ENCODE results near the gene ARHGAP40. TPM values are rescaled to one million over a fixed set of nuclear protein-coding genes. Genes with fewer than 3 reads are reported as not detected.

ARHGAP40 gene
- total RNA-seq, 1 experiment from 2014 or later: 0.18 TPM

- H3K27me3 ChIP-seq (ENCODE audit: control insufficient read depth, insufficient read depth, low read length): peaks cover 2% of the 10 kb centered on the region; the same call in 1 of the 2 replicates
- no peaks in the 10 kb centered on the region for H3K36me3 ChIP-seq (ENCODE audit: control insufficient read depth, insufficient read depth, low read length)
- intact Hi-C loops (cut with micrococcal nuclease; ENCODE audit: unreplicated experiment) (no loop called here), in situ Hi-C loops (cut with HindIII; ENCODE audit: low pct_unique_long_range_greater_than_20kb, low sequenced_read_pairs) (no loop called here)
- POLR2A ChIA-PET: no interaction called here
- H3K9me3 ChIP-seq (ENCODE audit: control insufficient read depth, insufficient read depth, low read depth, low read length): no peaks in the 10 kb centered on the region
- no TSS peak for BruUV-seq (replicated peaks)
- H3K4me1 ChIP-seq (ENCODE audit: control insufficient read depth, insufficient read depth, low read length): no peaks in the 10 kb centered on the region; the same call in 1 of the 2 replicates
- CTCF ChIA-PET: no interaction called here
- no peak overlapping the region for H3K27ac ChIP-seq (ENCODE audit: low read length)
- ATAC-seq (peak; percentile 69), DNase-seq (ENCODE audit: low read depth, low spot score) (no peak)
- TF ChIP-seq SIN3A (IDR thresholded peaks at IDR 0.05; ENCODE audit: borderline replicate concordance, insufficient read depth, low read depth, low read length): no peak
- no peak overlapping the region for H3K4me3 ChIP-seq (ENCODE audit: low read depth in 2 of 2, low read length in 2 of 2)
Measured at GRCh38 chr20:38617011-38617829, 15.6 kb downstream of the ARHGAP40 start.

GRCh38 chr20:38617830-38618196 lies 16.2 kb downstream of the ARHGAP40 start:
- intact Hi-C loops (cut with micrococcal nuclease; ENCODE audit: unreplicated experiment): no loop called here
- Histone ChIP-seq H3K36me3 (ENCODE audit: control insufficient read depth, insufficient read depth, low read length) (no peaks in the 10 kb centered on the region), H3K4me3 (ENCODE audit: low read depth in 2 of 2, low read length in 2 of 2) (no peak overlapping the region), H3K27me3 (ENCODE audit: control insufficient read depth, insufficient read depth, low read length) (peaks cover 2% of the 10 kb centered on the region; the same call in 1 of the 2 replicates), H3K4me1 (ENCODE audit: control insufficient read depth, insufficient read depth, low read length) (no peaks in the 10 kb centered on the region; the same call in 1 of the 2 replicates), H3K27ac (ENCODE audit: low read length) (no peak overlapping the region), H3K9me3 (ENCODE audit: control insufficient read depth, insufficient read depth, low read depth, low read length) (no peaks in the 10 kb centered on the region)
- TF ChIP-seq CTCF (IDR thresholded peaks at IDR 0.05) (no peak), SIN3A (IDR thresholded peaks at IDR 0.05; ENCODE audit: borderline replicate concordance, insufficient read depth, low read depth, low read length) (no peak), POLR2AphosphoS5 (IDR thresholded peaks at IDR 0.05; ENCODE audit: low read depth, low read length) (no peak), REST (IDR thresholded peaks at IDR 0.05; ENCODE audit: insufficient read depth in 1 of 2, low read depth in 2 of 2, low read length in 1 of 2) (no peak), TCF7L2 (IDR thresholded peaks at IDR 0.05; ENCODE audit: low read depth, low read length) (no peak)
- POLR2A ChIA-PET: no interaction called here
- DNase-seq (ENCODE audit: low read depth, low spot score) (no peak), ATAC-seq (no peak)
- in situ Hi-C loops (cut with HindIII; ENCODE audit: low pct_unique_long_range_greater_than_20kb, low sequenced_read_pairs): no loop called here
- BruUV-seq (replicated peaks): no TSS peak
- CTCF ChIA-PET: no interaction called here

- DNase-seq (ENCODE audit: low read depth, low spot score) (no peak), ATAC-seq (no peak)
- ChIA-PET POLR2A (no interaction called here), CTCF (no interaction called here)
- Histone ChIP-seq H3K4me3 (ENCODE audit: low read depth in 2 of 2, low read length in 2 of 2) (no peak overlapping the region), H3K27ac (ENCODE audit: low read length) (no peak overlapping the region), H3K27me3 (ENCODE audit: control insufficient read depth, insufficient read depth, low read length) (peaks cover 2% of the 10 kb centered on the region; the same call in 1 of the 2 replicates), H3K4me1 (ENCODE audit: control insufficient read depth, insufficient read depth, low read length) (no peaks in the 10 kb centered on the region; the same call in 1 of the 2 replicates), H3K36me3 (ENCODE audit: control insufficient read depth, insufficient read depth, low read length) (no peaks in the 10 kb centered on the region), H3K9me3 (ENCODE audit: control insufficient read depth, insufficient read depth, low read depth, low read length) (no peaks in the 10 kb centered on the region)
- intact Hi-C loops (cut with micrococcal nuclease; ENCODE audit: unreplicated experiment): no loop called here
- no TSS peak for BruUV-seq (replicated peaks)
- in situ Hi-C loops (cut with HindIII; ENCODE audit: low pct_unique_long_range_greater_than_20kb, low sequenced_read_pairs): no loop called here
- TF ChIP-seq POLR2AphosphoS5 (IDR thresholded peaks at IDR 0.05; ENCODE audit: low read depth, low read length): no peak
- no peak for TF ChIP-seq REST (IDR thresholded peaks at IDR 0.05; ENCODE audit: insufficient read depth in 1 of 2, low read depth in 2 of 2, low read length in 1 of 2)
- TF ChIP-seq SIN3A (IDR thresholded peaks at IDR 0.05; ENCODE audit: borderline replicate concordance, insufficient read depth, low read depth, low read length): no peak
- TF ChIP-seq CTCF (IDR thresholded peaks at IDR 0.05): no peak
- TF ChIP-seq TCF7L2 (IDR thresholded peaks at IDR 0.05; ENCODE audit: low read depth, low read length): no peak
Measured at GRCh38 chr20:38620441-38620840, 18.8 kb downstream of the ARHGAP40 start.
